HG02678 (cell line): ENCODE data around the gene ITGB1.
"Not testable (repeated sequence)": the region's sequence is repeated elsewhere in the genome, so short reads cannot be mapped to it uniquely, and the experiment has no call there.

Experiments used
- ATAC-seq: cut with Tn5 transposase; IDR thresholded peaks from one replicate; pipeline ENCODE4 v1.9.1; 2021; ENCODE audit warnings: mild to moderate bottlenecking, moderate library complexity; ENCODE audit not compliant: unreplicated experiment

ITGB1 gene

GRCh38 chr10:32958085-32959005 lies at the start of gene ITGB1:
TSS of gene ITGB1 (minus strand) at chr10:32958230. CDS start at chr10:32935558, 22,672 bp downstream.
- peak; percentile 83 for ATAC-seq

- ATAC-seq: no peak
Observed at GRCh38 chr10:33006342-33006887, 48.4 kb upstream of the ITGB1 start.

GRCh38 chr10:33005322-33006301 lies 47.6 kb upstream of the ITGB1 start:
- ATAC-seq: peak; percentile 63

- no peak for ATAC-seq
Observed at GRCh38 chr10:33001908-33002492, 44.0 kb upstream of the ITGB1 start.

GRCh38 chr10:32998060-32998581 lies 40.1 kb upstream of the ITGB1 start:
- ATAC-seq: not testable (repeated sequence)

GRCh38 chr10:32995751-32996150 lies 37.7 kb upstream of the ITGB1 start:
- ATAC-seq: peak; percentile 80

GRCh38 chr10:32995066-32995622 lies 37.1 kb upstream of the ITGB1 start:
- ATAC-seq: no peak

- not testable (repeated sequence) for ATAC-seq
Observed at GRCh38 chr10:32994632-32995031, 36.6 kb upstream of the ITGB1 start.

GRCh38 chr10:32992310-32992709 lies 34.3 kb upstream of the ITGB1 start:
- not testable (repeated sequence) for ATAC-seq

- no peak for ATAC-seq
Observed at GRCh38 chr10:32990811-32991210, 32.8 kb upstream of the ITGB1 start.

GRCh38 chr10:32988604-32989003 lies 30.6 kb upstream of the ITGB1 start:
- no peak for ATAC-seq

- no peak for ATAC-seq
Observed at GRCh38 chr10:32987172-32987571, 29.1 kb upstream of the ITGB1 start.

GRCh38 chr10:32985775-32986350 lies 27.8 kb upstream of the ITGB1 start:
- no peak for ATAC-seq

- no peak for ATAC-seq
Observed at GRCh38 chr10:32985341-32985764, 27.3 kb upstream of the ITGB1 start.

- no peak for ATAC-seq
Observed at GRCh38 chr10:32984003-32984600, 26.1 kb upstream of the ITGB1 start.

GRCh38 chr10:32982911-32983909 lies 25.2 kb upstream of the ITGB1 start:
- no peak for ATAC-seq

GRCh38 chr10:32982293-32982709 lies 24.3 kb upstream of the ITGB1 start:
- ATAC-seq: no peak

GRCh38 chr10:32981760-32982159 lies 23.7 kb upstream of the ITGB1 start:
- ATAC-seq: no peak
